Cerebellar nuclear complex (tissue), 1 donor: ENCODE data around the gene ZNF823.
"Not testable (repeated sequence)": the region's sequence is repeated elsewhere in the genome, so short reads cannot be mapped to it uniquely, and the experiment has no call there.

Experiments used
- DNase-seq, 2 experiments: peaks; one replicate each; lab custom pipeline; 2025; lab: John Stamatoyannopoulos, UW

Gene ZNF823

DNA sequence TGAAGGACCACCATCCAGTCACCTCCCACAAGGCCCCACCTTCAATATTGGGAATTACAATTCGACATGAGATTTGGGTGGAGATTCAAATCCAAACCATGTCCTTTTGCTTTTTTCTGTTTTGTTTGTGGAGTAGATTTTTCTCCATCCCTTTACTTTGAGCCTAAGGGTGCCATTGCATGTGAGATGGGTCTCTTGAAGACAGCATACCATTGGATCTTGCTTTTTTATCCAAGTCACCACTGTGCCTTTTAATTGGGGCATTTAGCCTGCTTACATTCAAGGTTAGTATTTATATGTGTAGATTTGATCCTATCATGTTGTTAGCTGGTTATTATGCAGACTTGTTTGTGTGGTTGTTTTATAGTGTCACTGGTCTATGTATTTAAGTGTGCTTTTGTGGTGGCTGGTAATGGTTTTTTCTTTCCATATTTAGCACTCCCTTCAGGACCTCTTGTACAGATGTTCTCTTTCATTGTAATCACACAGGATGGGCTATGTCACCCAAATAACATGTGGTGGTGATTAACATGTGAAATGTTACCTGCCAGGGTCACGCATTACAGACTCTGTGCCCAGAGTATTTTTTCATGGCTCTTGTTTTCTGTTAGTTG lies 58.0 kb downstream of the ZNF823 start:
- no peak for DNase-seq

DNA sequence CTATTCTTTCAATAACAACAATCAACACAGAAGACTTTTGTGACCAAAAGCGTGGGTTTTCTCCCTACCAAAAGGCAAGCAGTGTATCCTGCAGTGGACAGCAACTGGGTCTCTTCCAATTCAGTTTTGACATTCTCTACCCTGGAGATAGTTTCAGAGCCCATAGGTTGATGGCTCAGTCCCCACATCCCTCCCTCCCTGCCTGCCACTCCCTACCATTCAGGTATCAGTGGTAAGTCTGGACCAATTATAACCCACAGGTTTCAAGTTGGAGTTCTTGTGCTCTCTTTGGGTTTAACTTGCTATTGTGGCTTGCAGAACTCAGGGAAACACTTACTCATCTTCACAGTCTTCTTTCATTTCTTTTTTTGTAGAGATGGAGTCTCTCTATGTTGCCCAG lies 60.2 kb downstream of the ZNF823 start:
- DNase-seq, result no peak

DNA sequence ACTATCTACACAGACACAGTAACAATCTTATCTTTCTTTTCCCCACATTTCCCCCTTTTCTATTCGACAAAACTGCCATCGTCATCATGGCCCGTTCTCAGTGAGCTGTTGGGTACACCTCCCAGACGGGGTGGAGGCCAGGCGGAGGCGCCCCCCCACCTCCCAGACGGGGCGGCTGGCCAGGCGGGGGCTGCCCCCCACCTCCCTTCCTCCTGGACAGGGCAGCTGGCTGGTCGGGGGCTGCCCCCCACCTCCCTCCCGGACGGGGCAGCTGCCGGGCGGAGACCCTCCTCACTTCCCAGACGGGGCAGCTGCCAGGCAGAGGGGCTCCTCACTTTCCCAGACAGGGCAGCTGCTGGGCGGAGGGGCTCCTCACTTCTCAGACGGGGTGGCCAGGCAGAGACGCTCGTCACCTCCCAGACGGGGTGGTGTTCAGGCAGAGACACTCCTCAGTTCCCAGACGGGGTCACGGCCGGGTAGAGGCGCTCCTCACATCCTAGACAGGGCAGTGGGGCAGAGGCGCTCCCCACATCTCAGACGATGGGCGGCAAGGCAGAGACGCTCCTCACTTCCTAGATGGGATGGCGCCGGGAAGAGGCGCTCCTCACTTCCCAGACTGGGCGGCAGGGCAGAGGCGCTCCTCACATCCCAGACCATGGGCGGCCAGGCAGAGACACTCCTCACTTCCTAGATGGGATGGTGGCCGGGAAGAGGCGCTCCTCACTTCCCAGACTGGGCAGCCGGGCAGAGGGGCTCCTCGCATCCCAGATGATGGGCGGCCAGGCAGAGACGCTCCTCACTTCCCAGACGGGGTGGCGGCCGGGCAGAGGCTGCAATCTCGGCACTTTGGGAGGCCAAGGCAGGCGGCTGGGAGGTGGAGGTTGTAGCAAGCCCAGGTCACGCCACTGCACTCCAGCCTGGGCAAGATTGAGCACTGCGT lies 61.8 kb downstream of the ZNF823 start:
- DNase-seq, result not testable (repeated sequence)

DNA sequence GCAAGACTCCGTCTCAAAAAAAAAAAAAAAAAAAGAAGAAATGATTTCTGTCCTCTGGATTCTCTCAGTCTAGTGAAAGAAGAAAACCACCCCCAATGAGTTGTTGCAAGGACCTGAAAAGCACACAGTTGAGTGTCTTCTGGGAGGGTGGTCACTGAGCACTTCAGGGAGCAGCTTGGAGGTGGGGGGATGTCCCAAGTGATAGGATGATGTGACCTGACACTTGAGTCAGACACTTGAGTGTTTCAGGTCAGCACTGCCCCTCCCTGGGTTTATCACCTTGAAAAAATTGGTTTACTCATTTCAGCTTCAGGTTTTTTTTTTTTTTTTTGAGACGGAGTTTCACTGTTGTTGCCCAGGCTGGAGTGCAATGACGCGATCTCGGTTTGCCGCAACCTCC lies 63.2 kb downstream of the ZNF823 start:
- DNase-seq, result no peak

GRCh38 chr19:11674067-11674492 lies 64.7 kb downstream of the ZNF823 start:
- DNase-seq, result no peak

GRCh38 chr19:11673608-11674041 lies 65.1 kb downstream of the ZNF823 start:
- DNase-seq, result peak in 1 of 2 experiments; percentile 65
